OCI-LY7 (cell line): ENCODE measurements around the gene THRB. TPM values are rescaled to one million over a fixed set of nuclear protein-coding genes. Genes with fewer than 3 reads are reported as not detected.
A peak's percentile ranks its signal among the peaks of the same experiment; 100 is the strongest.

Experiments
- BruUV-seq: library from RNA; stranded (reverse); fragments of 400-500 nt; replicated peaks from 2 replicates; lab custom pipeline; 2021; lab: Mats Ljungman, UMichigan
- CTCF ChIA-PET: fragments of 300-600 bp; sonication (Branson Sonifier 250); formaldehyde crosslinking; loops from one replicate; lab custom pipeline; 2022; ENCODE audit warnings: antibody characterized with exemption; ENCODE audit not compliant: unreplicated experiment; lab: Charles Lee
- POLR2A ChIA-PET: fragments of 300-600 bp; sonication (Branson Sonifier 250); formaldehyde crosslinking; loops from one replicate; lab custom pipeline; 2022; ENCODE audit warnings: antibody characterized with exemption; lab: Charles Lee
- DNase-seq: peaks from one replicate; pipeline ENCODE4 v3.0.0-alpha.2; 2015; ENCODE audit warnings: low spot score
- H2AFZ ChIP-seq: fragments of 200-600 bp; sonication (generic), shearing (Covaris generic); 2 replicates; pipeline ENCODE4 v1.6.1; 2014; ENCODE audit warnings: mild to moderate bottlenecking, antibody characterized with exemption, low read length, moderate library complexity
- H3K27ac ChIP-seq: fragments of 200-600 bp; sonication (generic); 2 replicates; pipeline ENCODE4 v1.5.1; 2014; ENCODE audit warnings: mixed run types, low read depth, mild to moderate bottlenecking, moderate library complexity, low read length, inconsistent platforms; ENCODE audit not compliant: poor library complexity, severe bottlenecking
- H3K36me3 ChIP-seq: fragments of 200-600 bp; sonication (generic); 2 replicates; pipeline ENCODE4 v1.6.1; 2014; ENCODE audit warnings: mild to moderate bottlenecking, antibody characterized with exemption, low read length, moderate library complexity, mixed read lengths; ENCODE audit not compliant: insufficient read depth
- H3K4me1 ChIP-seq: fragments of 200-600 bp; sonication (generic); 2 replicates; pipeline ENCODE4 v1.5.1; 2014; ENCODE audit warnings: mild to moderate bottlenecking, low read length; ENCODE audit not compliant: insufficient read depth, poor library complexity, severe bottlenecking
- H3K4me2 ChIP-seq: fragments of 200-600 bp; sonication (generic); 2 replicates; pipeline ENCODE4 v1.6.1; 2014; ENCODE audit warnings: mild to moderate bottlenecking, low read length
- H3K4me3 ChIP-seq: fragments of 200-600 bp; sonication (generic); 2 replicates; pipeline ENCODE4 v1.5.1; 2014; ENCODE audit warnings: mild to moderate bottlenecking, low read depth, low read length; ENCODE audit not compliant: poor library complexity, severe bottlenecking
- H3K79me2 ChIP-seq: fragments of 200-600 bp; sonication (generic); 2 replicates; pipeline ENCODE4 v1.6.1; 2016; ENCODE audit warnings: low read depth, mild to moderate bottlenecking, low read length, moderate library complexity, mixed read lengths; ENCODE audit not compliant: insufficient read depth
- H3K9me2 ChIP-seq: fragments of 200-600 bp; sonication (generic); 2 replicates; pipeline ENCODE4 v1.6.1; 2016; ENCODE audit warnings: mild to moderate bottlenecking, low read length, mixed read lengths; ENCODE audit not compliant: insufficient read depth
- H3K9me3 ChIP-seq: fragments of 200-600 bp; sonication (generic); 2 replicates; pipeline ENCODE4 v1.6.1; 2014; ENCODE audit warnings: mild to moderate bottlenecking, mixed run types, low read length, mixed read lengths
- H4K20me1 ChIP-seq: fragments of 200-600 bp; sonication (generic); 2 replicates; pipeline ENCODE4 v1.6.1; 2014; ENCODE audit warnings: mild to moderate bottlenecking, antibody characterized with exemption, low read length, moderate library complexity, mixed read lengths; ENCODE audit not compliant: insufficient read depth
- CTCF ChIP-seq: fragments of 200-600 bp; sonication (generic); conservative IDR thresholded peaks from 2 replicates; pipeline ENCODE4 v1.5.1; 2014; ENCODE audit warnings: mild to moderate bottlenecking, antibody characterized with exemption, low read length, moderate library complexity, mixed read lengths
- EZH2phosphoT487 ChIP-seq: fragments of 200-600 bp; sonication (generic); IDR thresholded peaks from 2 replicates; pipeline ENCODE4 v1.6.1; 2018; ENCODE audit warnings: low read depth, borderline replicate concordance, mild to moderate bottlenecking, mixed run types, antibody characterized with exemption, low read length, moderate library complexity, mixed read lengths
- intact Hi-C: fragments of 100-400 bp; cut with micrococcal nuclease; formaldehyde crosslinking; loops from one replicate; pipeline ENCODE4 v1.10.0; 2022; ENCODE audit not compliant: unreplicated experiment
- total RNA-seq, 2 experiments: library from RNA; depleted of rRNA in 1 of 2; stranded (reverse); fragments of >200 nt in 1 of 2; shearing (Covaris generic) in 1 of 2; gene quantifications; 2 replicates each; pipeline ENCODE4 v1.2.3, GENCODE V29; 2014 to 2022

The THRB gene
- total RNA-seq, 2 experiments from 2014 or later = not detected

GRCh38 chr3:24139463-24140412 lies 354.9 kb downstream of the THRB start:
- no peak for DNase-seq
- TF ChIP-seq CTCF = no peak
- no peaks in the 10 kb centered on the region for H4K20me1 ChIP-seq
- H3K4me3 ChIP-seq = no peak overlapping the region
- no peak overlapping the region for H3K27ac ChIP-seq
- no peaks in the 10 kb centered on the region for H3K9me3 ChIP-seq
- peaks cover 32% of the 10 kb centered on the region for H3K4me1 ChIP-seq
- no peaks in the 10 kb centered on the region for H3K79me2 ChIP-seq
- H3K9me2 ChIP-seq = no peaks in the 10 kb centered on the region
- no peak overlapping the region for H3K4me2 ChIP-seq
- no TSS peak for BruUV-seq
- ChIA-PET CTCF (no interaction called here), POLR2A (interaction anchor here (0.5 to 1.8 kb wide), 9 partner anchors 9 to 597 kb away, joined by 3 to 5 read pairs (median 3); partner anchors contain the start of genes NKIRAS1 and RPL15)
- H2AFZ ChIP-seq = no peak overlapping the region
- H3K36me3 ChIP-seq = no peaks in the 10 kb centered on the region
- intact Hi-C loops = loop anchor here (5.0 kb wide), 1 partner anchor 142 kb away; no protein-coding TSS in a partner anchor

GRCh38 chr3:24138876-24139256 lies 355.8 kb downstream of the THRB start:
- Histone ChIP-seq H3K4me2 (peak overlapping the region; percentile 45; the same call in 1 of the 2 replicates), H3K9me3 (no peaks in the 10 kb centered on the region), H3K9me2 (no peaks in the 10 kb centered on the region), H2AFZ (no peak overlapping the region), H4K20me1 (no peaks in the 10 kb centered on the region), H3K27ac (no peak overlapping the region), H3K4me1 (peaks cover 32% of the 10 kb centered on the region), H3K4me3 (no peak overlapping the region), H3K79me2 (no peaks in the 10 kb centered on the region), H3K36me3 (no peaks in the 10 kb centered on the region)
- peak; percentile 7 for DNase-seq
- intact Hi-C loops = loop anchor here (5.0 kb wide), 1 partner anchor 142 kb away; no protein-coding TSS in a partner anchor
- TF ChIP-seq EZH2phosphoT487 (no peak), CTCF (no peak)
- BruUV-seq = no TSS peak
- CTCF ChIA-PET = no interaction called here
- POLR2A ChIA-PET = interaction anchor here (0.5 to 1.8 kb wide), 7 partner anchors 12 to 598 kb away, joined by 3 to 5 read pairs (median 3); partner anchors contain the start of genes NKIRAS1 and RPL15
